Natural killer cell treated with Interleukin-12 subunit alpha and Interleukin-12 subunit beta and Interleukin-15 and Interleukin-18, amount 100 ng/mL, for 72 hours (primary cell): Measurements from ENCODE around the gene LRRC57. TPM values are rescaled to one million over a fixed set of nuclear protein-coding genes. Genes with fewer than 3 reads are reported as not detected.

Experiments
- ATAC-seq, 2 donors: fragments of 150-1000 bp; cut with Tn5 transposase in 1 of 2; sonication (Bioruptor Pico), chemical (Tn5 transposase) in 1 of 2; 2 replicates each; pipeline ENCODE4 v1.10.0; 2021
- DNase-seq: peaks from one replicate; pipeline ENCODE4 v3.0.0; 2022; ENCODE audit warnings: low spot score
- H3K27ac Mint-ChIP-seq, 2 donors: 1 replicate in 1 of 2; 2 replicates in 1 of 2; pipeline ENCODE4 v1.8.0; 2022; ENCODE audit warnings: mixed read lengths in 2 of 2, mild to moderate bottlenecking in 1 of 2, moderate library complexity in 1 of 2
- H3K27me3 Mint-ChIP-seq, 2 donors: 1 replicate in 1 of 2; 2 replicates in 1 of 2; pipeline ENCODE4 v1.8.0; 2022; ENCODE audit warnings: mixed read lengths in 2 of 2
- H3K36me3 Mint-ChIP-seq: one replicate; pipeline ENCODE4 v1.8.0; 2022; ENCODE audit warnings: mixed read lengths
- H3K4me1 Mint-ChIP-seq, 2 donors: 1 replicate in 1 of 2; 2 replicates in 1 of 2; pipeline ENCODE4 v1.8.0; 2022; ENCODE audit warnings: low read depth in 2 of 2, mixed read lengths in 2 of 2, mild to moderate bottlenecking in 1 of 2
- H3K4me3 Mint-ChIP-seq: one replicate; pipeline ENCODE4 v1.8.0; 2022; ENCODE audit warnings: mixed read lengths
- H3K9me3 Mint-ChIP-seq: 2 replicates; pipeline ENCODE4 v1.8.0; 2022; ENCODE audit warnings: mixed read lengths
- total RNA-seq, 2 donors: library from RNA; stranded (reverse); gene quantifications; one replicate each; pipeline ENCODE4 v1.2.3, GENCODE V29; 2022

The LRRC57 gene
- total RNA-seq, 2 donors from 2014 or later: 25.4 to 41.3 TPM

DNA sequence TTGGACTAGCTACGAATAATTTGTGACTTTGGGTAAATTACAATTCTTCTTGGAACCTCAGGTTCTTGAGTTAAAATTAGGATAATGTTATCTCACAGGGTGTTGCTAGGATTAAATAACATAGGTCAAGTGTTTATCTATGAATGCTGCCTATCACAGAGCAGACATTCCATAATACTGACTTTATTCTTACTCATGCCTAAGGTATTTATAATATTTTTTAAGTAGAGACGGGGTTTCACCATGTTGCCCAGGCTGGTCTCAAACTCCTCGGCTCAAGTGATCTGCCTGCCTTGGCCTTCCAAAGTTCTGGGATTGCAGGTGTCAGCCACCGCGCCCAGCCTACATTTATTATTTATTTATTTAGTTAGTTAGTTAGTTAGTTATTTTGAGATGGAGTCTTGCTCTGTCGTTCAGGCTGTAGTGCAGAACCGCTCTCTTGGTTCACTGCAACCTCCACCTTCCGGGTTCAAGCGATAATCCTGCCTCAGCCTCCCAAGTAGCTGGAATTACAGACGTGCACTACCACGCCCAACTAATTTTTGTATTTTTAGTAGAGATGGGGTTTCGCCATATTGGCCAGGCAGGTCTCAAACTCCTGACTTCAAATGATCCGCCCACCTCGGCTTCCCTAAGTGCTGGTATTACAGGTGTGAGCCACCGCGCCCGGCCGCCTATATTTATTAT lies 56.9 kb downstream of the LRRC57 start:
- Mint-ChIP-seq H3K36me3 (no peaks in the 10 kb centered on the region), H3K4me3 (peak overlapping the region; percentile 92), H3K4me1 (peaks cover 45 to 57% of the 10 kb centered on the region in 2 donors), H3K9me3 (no peaks in the 10 kb centered on the region), H3K27me3 (no peaks in the 10 kb centered on the region), H3K27ac (peak overlapping the region; percentile 99 to 100)
- DNase-seq (no peak), ATAC-seq (no peak)

DNA sequence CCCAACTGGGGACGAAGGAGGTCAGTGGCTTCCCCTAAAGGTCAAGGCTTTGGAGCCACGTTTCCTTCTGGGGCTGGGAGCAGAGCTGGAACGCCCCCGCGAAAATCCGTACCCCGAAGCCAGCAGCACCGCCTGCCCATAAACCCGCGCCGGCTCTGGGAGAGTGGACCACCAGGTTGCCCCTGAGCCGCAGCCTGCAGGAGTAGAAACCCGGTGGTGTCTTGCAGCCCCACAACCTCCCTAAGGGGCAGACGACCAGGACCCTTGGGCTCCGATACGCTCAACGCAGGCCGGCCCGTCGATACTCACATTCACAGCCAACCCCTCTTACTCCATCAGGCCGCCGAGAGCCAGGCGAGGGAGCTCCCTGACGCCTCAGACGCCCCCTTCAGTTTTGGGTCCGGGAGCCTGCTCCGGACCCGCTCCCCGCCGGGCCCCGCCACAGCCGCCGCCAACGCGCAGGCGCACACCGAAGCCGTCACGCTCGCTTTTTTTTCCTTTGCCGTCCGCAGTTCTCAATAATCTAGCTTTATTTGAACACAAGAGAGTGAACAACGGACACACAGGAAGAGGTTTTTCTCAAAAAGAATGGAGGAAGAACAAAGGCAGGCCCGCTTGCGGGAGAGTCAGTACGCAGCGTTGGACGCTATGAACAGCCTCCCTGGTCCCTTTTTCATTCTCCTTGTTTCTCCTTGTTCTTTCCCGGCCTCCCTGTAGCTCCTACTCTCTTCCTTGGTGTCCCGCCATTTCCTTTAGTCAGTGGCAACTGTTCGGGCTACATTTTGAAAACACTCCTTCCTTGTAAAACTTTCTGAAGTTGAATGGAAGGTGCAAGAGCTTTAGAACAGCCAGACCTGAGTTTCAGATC lies 57.7 kb downstream of the LRRC57 start, which contains the start of gene ZNF106:
ZNF106 (minus strand) TSS at position 471 of the 868 bp plus-strand sequence. CDS start 18,852 bp downstream, outside the sequence.
- peak within 1 kb of the TSS; percentile 99 to 100 for H3K27ac Mint-ChIP-seq
- H3K36me3 Mint-ChIP-seq: no peaks in the 10 kb centered on the region
- ATAC-seq (peak; percentile 77 to 82), DNase-seq (peak; percentile 92)
- H3K9me3 Mint-ChIP-seq: no peaks in the 10 kb centered on the region
- peak within 1 kb of the TSS; percentile 92 for H3K4me3 Mint-ChIP-seq
- H3K27me3 Mint-ChIP-seq: no peaks in the 10 kb centered on the region
- H3K4me1 Mint-ChIP-seq: peaks cover 37 to 49% of the 10 kb centered on the region in 2 donors

DNA sequence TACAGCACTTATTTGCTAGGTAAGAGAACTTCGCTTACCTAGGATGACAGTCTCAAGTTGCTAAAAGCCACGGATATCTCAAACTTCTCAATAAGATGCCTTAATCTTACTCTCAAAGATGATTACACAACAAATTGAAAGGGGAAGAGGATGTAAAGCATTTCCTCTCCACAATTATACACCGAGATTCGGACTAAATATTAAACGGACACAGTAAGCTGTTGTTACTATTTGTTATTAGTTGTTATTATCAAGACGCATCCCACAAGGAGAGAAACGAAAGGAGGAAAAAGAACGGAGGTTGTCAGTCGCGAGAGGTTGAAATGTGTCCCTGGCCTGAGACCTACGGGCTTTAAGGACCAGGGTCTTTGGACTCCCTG lies 58.3 kb downstream of the LRRC57 start:
- peaks cover 31 to 43% of the 10 kb centered on the region in 2 donors for H3K4me1 Mint-ChIP-seq
- no peaks in the 10 kb centered on the region for H3K36me3 Mint-ChIP-seq
- peak overlapping the region; percentile 99 to 100 for H3K27ac Mint-ChIP-seq
- DNase-seq (no peak), ATAC-seq (no peak)
- H3K9me3 Mint-ChIP-seq: no peaks in the 10 kb centered on the region
- no peaks in the 10 kb centered on the region for H3K27me3 Mint-ChIP-seq
- peak overlapping the region; percentile 92 for H3K4me3 Mint-ChIP-seq

Other genes with a start within 250 kb of the LRRC57 start
- gene CAPN3, start 189.3 kb downstream of the LRRC57 start, total RNA-seq: 1 to 10 TPM; 2.0 to 5.8 TPM
- gene ZNF106, start 57.7 kb downstream of the LRRC57 start, total RNA-seq: 10 to 100 TPM; 53.5 to 55.9 TPM
- gene SNAP23, start 53.2 kb downstream of the LRRC57 start, total RNA-seq: 10 to 100 TPM; 59.2 to 72.6 TPM
- gene HAUS2, start within 50 bp of the LRRC57 start, total RNA-seq: 10 to 100 TPM; 29.4 to 36.4 TPM
- 10 to 100 TPM in 1 of 2 donors, 1 to 10 TPM in 1; 8.9 to 22.6 TPM for gene STARD9, start 26.8 kb upstream of the LRRC57 start, total RNA-seq
- 10 to 100 TPM; 14.9 to 30.5 TPM for gene CDAN1, start 188.3 kb upstream of the LRRC57 start, total RNA-seq